Neural cell (in vitro differentiated cells): ENCODE data around the gene TPD52L1. TPM values are rescaled to one million over a fixed set of nuclear protein-coding genes. Genes with fewer than 3 reads are reported as not detected.

Source experiments
- H2AFZ ChIP-seq: fragments of 200-600, 300-800 bp; sonication (generic), shearing (Covaris generic); 2 replicates; pipeline ENCODE4 v1.6.0; 2014; ENCODE audit warnings: low read depth, mild to moderate bottlenecking, antibody characterized with exemption, low read length, moderate library complexity
- H3F3A ChIP-seq: fragments of 200-600 bp; shearing (Covaris generic); 2 replicates; pipeline ENCODE4 v1.6.1; 2016; ENCODE audit warnings: mild to moderate bottlenecking, moderate library complexity, mixed read lengths, antibody characterized with exemption, low read length; ENCODE audit not compliant: insufficient read depth, poor library complexity, severe bottlenecking
- H3K27ac ChIP-seq: fragments of 200-600, 300-800 bp; sonication (generic), shearing (Covaris generic); 2 replicates; pipeline ENCODE4 v1.5.1; 2014; ENCODE audit warnings: mild to moderate bottlenecking, low read length, moderate library complexity
- H3K27me3 ChIP-seq: fragments of 300-800, 200-600 bp; sonication (generic), shearing (Covaris generic); 2 replicates; pipeline ENCODE4 v1.6.0; 2014; ENCODE audit warnings: mild to moderate bottlenecking, low read depth, low read length, moderate library complexity; ENCODE audit not compliant: insufficient read depth
- H3K36me3 ChIP-seq: fragments of 300-800, 200-600 bp; sonication (generic), shearing (Covaris generic); 2 replicates; pipeline ENCODE4 v1.5.1; 2014; ENCODE audit warnings: mild to moderate bottlenecking, antibody characterized with exemption, low read length, moderate library complexity; ENCODE audit not compliant: insufficient read depth
- H3K4me2 ChIP-seq: fragments of 300-800, 200-600 bp; sonication (generic), shearing (Covaris generic); 2 replicates; pipeline ENCODE4 v1.6.0; 2014; ENCODE audit warnings: mild to moderate bottlenecking, low read length
- H3K4me3 ChIP-seq: fragments of 300-800, 200-600 bp; sonication (generic), shearing (Covaris generic); 2 replicates; pipeline ENCODE4 v1.5.1; 2014; ENCODE audit warnings: mild to moderate bottlenecking, low read length, moderate library complexity
- H3K79me2 ChIP-seq: fragments of 200-600 bp; shearing (Covaris generic); replicated peaks from 2 replicates; pipeline ENCODE4 v1.6.0; 2014; ENCODE audit warnings: mild to moderate bottlenecking, low read length, moderate library complexity; ENCODE audit not compliant: insufficient read depth
- H3K9ac ChIP-seq: fragments of 300-800, 200-600 bp; sonication (generic), shearing (Covaris generic); 2 replicates; pipeline ENCODE4 v1.6.1; 2016; ENCODE audit warnings: mild to moderate bottlenecking, low read length, mixed read lengths
- H3K9me2 ChIP-seq: fragments of 200-600 bp; shearing (Covaris generic); 2 replicates; pipeline ENCODE4 v1.6.1; 2016; ENCODE audit warnings: mild to moderate bottlenecking, low read length, mixed read lengths; ENCODE audit not compliant: insufficient read depth
- H3K9me3 ChIP-seq: fragments of 200-600, 300-800 bp; sonication (generic), shearing (Covaris generic); 2 replicates; pipeline ENCODE4 v1.6.1; 2016; ENCODE audit warnings: mild to moderate bottlenecking, mixed run types, low read length, moderate library complexity, mixed read lengths
- H4K20me1 ChIP-seq: fragments of 200-600 bp; shearing (Covaris generic); 2 replicates; pipeline ENCODE4 v1.6.1; 2016; ENCODE audit warnings: mild to moderate bottlenecking, mixed run types; ENCODE audit not compliant: insufficient read depth
- CTCF ChIP-seq: fragments of 450-650 bp; IDR thresholded peaks from 2 replicates; pipeline ENCODE4 v1.5.1; 2014; ENCODE audit warnings: antibody characterized with exemption, mild to moderate bottlenecking, moderate library complexity; ENCODE audit not compliant: poor library complexity, severe bottlenecking
- EP300 ChIP-seq: fragments of 450-650 bp; conservative IDR thresholded peaks from 2 replicates; pipeline ENCODE4 v1.6.1; 2014; ENCODE audit warnings: antibody characterized with exemption, mild to moderate bottlenecking, moderate library complexity; ENCODE audit not compliant: poor library complexity, severe bottlenecking
- EZH2 ChIP-seq: fragments of 200-600, 300-800 bp; shearing (Covaris generic), sonication (generic); IDR thresholded peaks from 2 replicates; pipeline ENCODE4 v1.6.1; 2014; ENCODE audit warnings: antibody characterized with exemption, low read length, borderline replicate concordance, mild to moderate bottlenecking; ENCODE audit not compliant: insufficient read depth, poor library complexity, severe bottlenecking
- MXI1 ChIP-seq: fragments of 450-650 bp; conservative IDR thresholded peaks from 2 replicates; pipeline ENCODE4 v1.6.1; 2014; ENCODE audit warnings: antibody characterized with exemption, mild to moderate bottlenecking; ENCODE audit not compliant: poor library complexity, severe bottlenecking
- POLR2AphosphoS5 ChIP-seq: IDR thresholded peaks from 2 replicates; pipeline ENCODE4 v1.6.1; 2012
- RAD21 ChIP-seq: fragments of 450-650 bp; conservative IDR thresholded peaks from 2 replicates; pipeline ENCODE4 v1.6.1; 2014; ENCODE audit warnings: antibody characterized with exemption, mild to moderate bottlenecking, moderate library complexity
- REST ChIP-seq: IDR thresholded peaks from 2 replicates; pipeline ENCODE4 v1.6.1; 2012; ENCODE audit warnings: borderline replicate concordance
- SMC3 ChIP-seq: fragments of 450-650 bp; conservative IDR thresholded peaks from 2 replicates; pipeline ENCODE4 v1.6.1; 2014; ENCODE audit warnings: antibody characterized with exemption, mild to moderate bottlenecking, moderate library complexity; ENCODE audit not compliant: poor library complexity
- TAF1 ChIP-seq: IDR thresholded peaks from 2 replicates; pipeline ENCODE4 v1.6.1; 2012; ENCODE audit warnings: low read depth
- polyA plus RNA-seq: library from polyadenylated mRNA; depleted of rRNA; stranded (reverse); fragments of >200 nt; gene quantifications from 2 replicates; pipeline ENCODE4 v1.2.3, GENCODE V29; 2014

Gene TPD52L1
- polyA plus RNA-seq, 1 donor from 2014 or later = 8.9 TPM

GRCh38 chr6:125274935-125275334 lies 121.4 kb downstream of the TPD52L1 start:
- Histone ChIP-seq H3K27ac (peak overlapping the region; percentile 15), H3K27me3 (no peaks in the 10 kb centered on the region), H3K9me3 (no peaks in the 10 kb centered on the region), H3K36me3 (no peaks in the 10 kb centered on the region), H3K79me2 (no peaks in the 10 kb centered on the region), H4K20me1 (no peaks in the 10 kb centered on the region), H3K4me2 (no peak overlapping the region), H2AFZ (no peak overlapping the region), H3K4me3 (no peak overlapping the region), H3K9me2 (no peaks in the 10 kb centered on the region), H3K9ac (no peak overlapping the region), H3F3A (no peaks in the 10 kb centered on the region)
- no peak for TF ChIP-seq REST
- no peak for TF ChIP-seq EZH2
- TF ChIP-seq CTCF = no peak
- no peak for TF ChIP-seq TAF1
- TF ChIP-seq MXI1 = no peak
- TF ChIP-seq RAD21 = no peak
- TF ChIP-seq POLR2AphosphoS5 = no peak
- no peak for TF ChIP-seq SMC3
- no peak for TF ChIP-seq EP300

- no peaks in the 10 kb centered on the region for H3F3A ChIP-seq
- no peaks in the 10 kb centered on the region for H3K36me3 ChIP-seq
- no peaks in the 10 kb centered on the region for H3K27me3 ChIP-seq
- H4K20me1 ChIP-seq = no peaks in the 10 kb centered on the region
- TF ChIP-seq SMC3 (no peak), EP300 (no peak), EZH2 (no peak), CTCF (no peak), REST (no peak), POLR2AphosphoS5 (no peak), RAD21 (no peak), TAF1 (no peak), MXI1 (no peak)
- no peak overlapping the region for H3K27ac ChIP-seq
- no peak overlapping the region for H3K9ac ChIP-seq
- H3K9me3 ChIP-seq = no peaks in the 10 kb centered on the region
- no peak overlapping the region for H3K4me3 ChIP-seq
- H3K9me2 ChIP-seq = no peaks in the 10 kb centered on the region
- H3K4me2 ChIP-seq = no peak overlapping the region
- H3K79me2 ChIP-seq = no peaks in the 10 kb centered on the region
- H2AFZ ChIP-seq = no peak overlapping the region
Observed at GRCh38 chr6:125275779-125276178, 122.2 kb downstream of the TPD52L1 start.
